HG03060 (cell line): ENCODE results near the gene SREBF1.
"Not testable (repeated sequence)": the region's sequence is repeated elsewhere in the genome, so short reads cannot be mapped to it uniquely, and the experiment has no call there.

Experiments
- ATAC-seq: cut with Tn5 transposase; IDR thresholded peaks from one replicate; pipeline ENCODE4 v1.9.1; 2021; ENCODE audit warnings: low read depth, moderate number of reproducible peaks; ENCODE audit not compliant: unreplicated experiment

Gene SREBF1

DNA sequence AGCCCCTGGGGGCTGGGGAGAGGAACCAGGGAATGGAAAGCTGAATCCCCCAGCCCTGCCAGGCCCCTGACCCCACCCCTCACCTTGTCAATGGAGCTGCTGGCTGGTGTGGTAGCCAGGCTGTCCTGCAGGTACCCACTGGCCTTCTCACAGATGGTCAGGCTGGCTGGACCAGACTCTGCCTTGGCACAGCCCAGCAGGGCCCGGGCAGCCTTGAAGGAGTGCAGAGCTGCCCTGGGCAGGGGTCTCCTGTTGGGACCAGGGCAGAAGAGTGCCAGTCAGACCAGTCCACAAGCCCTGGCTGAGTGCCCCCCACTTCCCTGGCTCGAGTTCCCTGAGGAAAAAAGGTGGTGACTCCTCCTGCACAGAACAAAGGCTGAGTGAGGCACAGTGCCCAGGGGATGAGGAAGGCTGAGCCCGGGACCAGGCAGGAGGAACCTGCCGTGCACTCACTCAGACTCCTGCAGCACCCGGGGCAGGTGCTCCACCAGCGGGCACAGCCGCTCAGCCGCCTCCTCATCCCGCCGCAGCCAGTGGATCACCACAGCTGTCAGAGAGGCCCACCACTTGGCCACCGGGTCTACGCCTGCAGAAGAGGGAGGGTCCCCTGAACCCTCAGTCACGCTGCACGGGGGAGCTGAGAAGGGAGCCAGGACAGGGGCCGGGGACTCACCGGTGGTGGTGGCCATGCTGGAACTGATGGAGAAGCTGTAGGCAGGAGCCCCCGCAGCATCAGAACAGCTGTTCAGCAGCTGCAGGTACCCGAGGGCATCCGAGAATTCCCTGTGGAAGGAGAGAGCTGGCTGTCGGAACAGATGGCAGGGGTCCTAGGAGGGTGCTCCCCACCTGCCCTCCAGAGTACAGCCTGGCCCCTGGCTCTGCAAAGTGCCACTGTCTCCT is 22.4 kb downstream of the SREBF1 start:
- ATAC-seq: no peak

DNA sequence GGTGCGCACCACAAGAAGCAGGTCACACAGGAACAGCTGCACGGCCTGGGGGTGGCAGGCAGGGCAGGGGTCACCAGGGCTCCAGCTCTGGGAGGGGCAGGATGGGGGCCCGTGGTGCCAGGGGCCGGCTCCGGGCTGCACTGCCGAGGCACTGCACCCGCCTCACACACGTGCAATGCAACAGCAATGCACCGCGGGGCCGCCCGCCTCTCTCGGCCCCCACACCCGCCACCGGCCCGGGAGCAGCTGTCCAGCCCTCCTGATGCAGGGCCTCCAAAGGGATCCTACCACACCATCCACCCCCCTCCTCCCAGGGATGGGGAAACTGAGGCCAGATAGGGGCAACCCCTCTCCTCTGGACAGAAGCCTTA is 23.1 kb downstream of the SREBF1 start:
- no peak for ATAC-seq

DNA sequence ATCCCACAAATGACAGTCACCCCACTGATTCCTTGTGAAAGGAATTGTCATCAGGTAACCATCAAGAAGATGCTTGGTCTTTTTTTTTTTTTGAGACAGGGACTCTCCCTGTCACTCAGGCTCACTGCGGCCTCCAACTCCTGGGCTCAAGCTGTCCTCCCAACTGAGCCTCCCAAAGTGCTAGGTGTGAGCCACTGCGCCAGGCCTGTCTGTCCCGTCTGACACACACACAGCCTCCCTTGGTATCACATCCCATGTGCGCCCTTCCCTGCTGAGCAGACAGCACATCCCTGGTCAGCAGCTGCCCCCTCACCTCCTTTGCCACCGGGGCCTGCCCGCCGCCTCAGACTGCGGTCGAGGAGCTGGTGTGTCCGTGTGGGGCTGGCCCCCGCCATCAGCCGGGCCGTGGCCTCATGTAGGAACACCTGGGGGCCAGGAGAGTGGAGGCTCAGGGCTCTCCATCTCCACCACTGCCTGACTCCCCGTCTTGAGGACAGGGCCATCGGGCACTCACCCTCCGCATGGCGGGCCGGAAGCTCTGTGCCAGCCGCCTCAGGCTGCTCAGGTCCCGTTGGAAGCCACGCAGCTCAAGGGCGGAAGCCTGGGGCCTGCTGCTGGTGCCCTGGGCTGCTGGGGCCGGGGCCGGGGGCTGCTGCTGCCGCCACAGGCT is 23.6 kb downstream of the SREBF1 start:
- no peak for ATAC-seq

GRCh38 chr17:17812211-17813054 is 24.4 kb downstream of the SREBF1 start:
- no peak for ATAC-seq

DNA sequence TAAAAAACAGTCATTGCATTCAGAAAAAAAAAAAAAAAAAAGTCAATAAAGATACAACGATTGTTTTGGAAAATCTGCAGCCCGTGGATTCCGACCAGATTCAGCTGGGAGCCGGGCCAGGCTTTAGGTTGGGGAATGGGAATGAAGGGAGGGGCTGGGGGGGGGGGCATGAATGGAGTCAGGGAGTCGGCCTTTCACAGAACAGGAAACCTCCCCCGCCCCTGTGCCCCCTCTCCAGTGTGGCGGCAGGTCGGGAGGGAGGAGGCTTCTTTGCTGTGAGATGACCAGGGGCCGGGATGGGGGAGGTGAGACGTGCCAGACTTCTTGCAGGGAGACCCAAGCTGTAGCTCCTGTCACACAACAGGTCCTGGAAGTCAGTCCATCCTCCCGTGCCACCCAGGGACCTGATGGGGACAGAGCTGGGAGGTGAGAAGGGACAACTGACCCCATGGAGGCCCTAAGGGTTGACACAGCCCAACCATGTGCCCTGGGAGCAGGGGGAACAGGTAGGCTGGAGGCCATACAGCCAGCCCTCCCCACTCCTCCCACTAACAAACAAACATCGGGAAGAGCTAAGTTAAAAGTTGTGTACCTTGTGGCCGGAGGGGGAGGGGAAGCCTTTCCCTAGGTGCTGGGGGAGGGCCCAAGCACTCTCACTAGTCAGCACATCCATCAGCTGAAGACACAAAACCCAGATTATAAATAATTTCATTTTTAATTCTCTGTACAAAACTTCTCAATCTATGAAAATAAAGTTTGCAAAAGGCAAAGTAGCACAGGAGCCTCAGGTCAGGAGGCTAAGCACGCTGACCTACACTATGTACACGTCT is 25.2 kb downstream of the SREBF1 start:
- no peak for ATAC-seq

GRCh38 chr17:17810895-17811248 is 25.9 kb downstream of the SREBF1 start:
- ATAC-seq: no peak

- ATAC-seq: no peak
These were observed 26.5 kb downstream of the SREBF1 start for GRCh38 chr17:17810084-17810894.

DNA sequence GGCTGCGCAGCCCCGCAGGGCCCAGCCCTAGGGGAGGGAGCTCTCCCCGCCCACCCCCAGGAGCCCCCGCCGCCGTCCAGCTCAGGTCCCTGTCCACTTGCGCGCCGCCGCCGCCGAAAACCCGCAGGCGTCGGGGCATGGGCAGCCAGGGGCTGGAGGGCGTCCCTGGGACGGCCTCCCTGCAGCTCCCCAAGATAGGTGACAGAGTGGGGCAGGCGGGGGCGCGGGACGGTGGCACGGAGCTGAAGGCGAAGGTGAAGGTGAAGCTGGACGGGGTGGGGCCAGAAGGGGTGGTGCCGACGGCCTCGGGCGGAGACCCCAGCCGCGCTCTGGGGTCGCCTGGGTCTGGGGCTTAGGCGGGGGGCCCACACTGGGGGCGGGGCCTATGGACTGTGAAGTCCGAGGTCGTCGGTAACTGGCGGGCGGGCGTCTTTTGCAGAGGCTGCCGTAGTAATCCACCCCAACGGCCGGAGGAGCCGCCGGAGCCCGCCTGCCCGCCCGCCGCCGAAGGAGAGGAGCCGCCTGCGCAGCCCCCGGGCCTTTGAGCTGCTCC is 27.2 kb downstream of the SREBF1 start:
- no peak for ATAC-seq

GRCh38 chr17:17808706-17809432 is 27.9 kb downstream of the SREBF1 start:
- no peak for ATAC-seq

DNA sequence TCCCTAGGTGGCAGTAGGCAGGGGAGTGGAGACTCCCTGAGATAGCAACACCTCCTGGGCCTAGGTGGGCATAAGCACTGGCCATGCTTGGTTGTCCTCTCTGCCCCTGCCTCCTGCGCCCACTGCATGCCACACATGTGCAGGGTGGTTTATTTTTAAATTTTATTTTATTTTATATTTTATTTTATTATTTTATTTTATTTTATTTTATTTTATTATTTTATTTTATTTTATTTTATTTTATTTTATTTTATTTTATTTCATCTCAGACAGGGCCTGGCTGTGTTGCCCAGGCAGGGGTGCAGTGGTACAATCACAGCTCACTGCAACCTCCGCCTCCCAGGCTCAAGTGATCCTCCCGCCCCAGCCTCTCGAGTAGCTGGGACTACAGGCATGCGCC is 28.6 kb downstream of the SREBF1 start:
- not testable (repeated sequence) for ATAC-seq

DNA sequence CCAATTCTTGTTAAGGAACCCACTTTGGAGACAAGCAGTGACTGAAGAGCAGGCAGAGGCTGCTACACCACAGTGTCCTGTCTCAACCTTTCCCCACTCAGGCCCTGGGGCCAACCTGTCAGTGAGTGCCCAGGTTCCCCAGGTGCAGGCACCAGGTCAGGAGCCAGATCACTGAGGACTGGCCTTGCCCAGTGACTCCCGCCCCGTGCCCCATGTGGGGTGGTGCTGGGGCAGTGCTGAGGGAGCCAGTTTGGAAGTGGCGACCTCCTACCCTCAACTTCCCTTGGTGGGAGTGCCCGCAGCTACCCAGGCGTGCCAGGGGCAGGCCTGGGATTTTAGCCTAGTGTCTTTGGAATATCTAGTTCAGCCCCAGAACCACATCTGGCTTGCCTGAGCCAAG is 29.3 kb downstream of the SREBF1 start:
- no peak for ATAC-seq

DNA sequence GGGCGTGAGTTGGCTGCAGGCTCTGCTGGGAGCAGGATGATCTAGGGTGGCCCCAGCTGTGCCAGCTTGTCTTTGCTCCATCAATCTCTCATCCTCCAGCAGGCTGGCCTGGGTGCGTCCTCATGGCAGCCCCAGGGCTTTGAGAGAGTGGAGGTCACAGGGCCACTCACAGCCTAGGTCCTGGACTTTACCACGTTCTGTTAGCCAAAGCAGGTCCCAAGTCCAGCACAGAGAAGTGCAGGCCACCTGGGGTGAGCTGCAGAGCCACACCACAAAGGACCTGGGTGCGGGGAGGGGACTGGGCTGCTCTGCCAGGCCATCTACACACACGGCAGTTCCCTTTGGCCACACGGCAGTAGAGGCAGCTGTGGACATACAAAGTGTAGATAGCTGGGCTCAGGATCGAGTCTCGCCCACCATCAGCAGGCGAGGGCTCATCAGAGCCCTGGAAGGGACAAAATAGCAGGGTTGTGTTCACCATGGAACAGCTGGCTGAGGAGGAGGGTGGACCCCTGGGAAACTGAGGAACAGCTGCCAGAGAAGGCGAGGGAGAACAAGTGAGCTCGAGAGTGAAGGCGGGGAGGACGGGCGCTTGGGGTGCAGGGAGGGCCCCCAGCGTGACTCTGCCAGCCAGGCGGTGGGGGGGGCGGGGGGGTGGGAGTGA is 30.0 kb downstream of the SREBF1 start:
- no peak for ATAC-seq

GRCh38 chr17:17806035-17806434 is 30.8 kb downstream of the SREBF1 start:
- no peak for ATAC-seq

- no peak for ATAC-seq
These were observed 31.2 kb downstream of the SREBF1 start for GRCh38 chr17:17805575-17805974.

DNA sequence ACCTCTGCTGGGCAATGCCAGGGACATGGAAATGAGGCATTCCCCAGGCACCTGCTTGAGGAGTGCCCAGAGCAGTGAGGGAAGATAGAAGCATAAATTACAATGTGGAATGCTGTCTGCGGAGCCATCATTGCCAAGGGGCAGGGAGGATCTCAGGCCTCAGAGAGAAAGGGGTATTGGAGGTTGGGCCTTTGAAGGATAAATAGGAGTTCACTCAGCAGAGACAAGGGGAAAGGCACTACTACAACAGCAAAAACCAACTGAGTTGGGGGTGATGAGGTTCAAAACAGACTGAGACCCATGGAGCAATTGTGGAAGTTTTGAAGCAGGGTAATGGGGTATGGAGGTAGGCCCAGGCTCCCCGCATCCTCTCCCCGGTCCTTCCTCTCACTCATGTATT is 32.8 kb downstream of the SREBF1 start:
- ATAC-seq: no peak

DNA sequence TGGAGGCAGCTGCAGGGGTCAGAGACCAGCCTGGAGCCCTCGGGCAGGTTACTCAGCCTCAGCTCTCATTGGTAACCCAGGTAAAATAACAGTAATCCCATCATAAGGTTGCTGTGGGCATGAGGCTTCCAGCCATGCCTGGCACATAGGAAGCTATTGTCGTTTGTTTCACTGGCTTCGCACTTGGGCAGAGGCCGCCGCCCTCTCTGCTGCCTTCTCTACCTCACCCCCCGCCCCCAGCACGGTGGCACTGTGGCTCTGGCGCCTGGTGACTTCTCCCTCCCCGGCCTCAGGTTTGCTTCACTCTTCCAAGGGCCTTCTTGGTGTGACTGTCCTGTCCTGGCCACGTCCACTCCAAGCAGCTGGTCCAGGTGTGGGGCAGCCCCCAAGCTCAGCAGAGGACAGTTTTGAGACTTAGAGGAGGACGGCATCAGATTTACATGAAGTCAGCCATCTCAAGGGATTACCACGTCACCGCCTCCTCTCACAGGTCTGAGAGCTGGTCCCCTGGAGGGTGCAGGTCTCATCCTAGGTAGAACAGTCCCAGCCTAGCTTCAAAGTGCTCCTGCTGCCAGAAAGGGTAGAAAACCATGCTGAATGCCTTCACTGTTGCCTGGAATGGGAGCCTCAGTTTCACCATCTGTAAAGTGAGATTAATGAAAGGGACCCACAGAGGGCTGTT is 34.8 kb downstream of the SREBF1 start:
- ATAC-seq: no peak

- ATAC-seq: no peak
These were observed 36.2 kb downstream of the SREBF1 start for GRCh38 chr17:17800504-17801021.
